ENCODE results near the gene COX8C. TPM values are rescaled to one million over a fixed set of nuclear protein-coding genes. Genes with fewer than 3 reads are reported as not detected.

COX8C gene
- total RNA-seq, 1 experiment from 2014 or later, result not detected

Other genes starting within 250 kb of the COX8C start
- 87.8 and 88.6 TPM in 2 replicates for gene ITPK1, start 231.3 kb upstream of the COX8C start, total RNA-seq (2021)
- gene MOAP1, start 162.3 kb upstream of the COX8C start, total RNA-seq (2021), result 9.2 and 9.3 TPM in 2 replicates
- gene LYSET, start 161.9 kb upstream of the COX8C start, total RNA-seq (2021), result 9.5 and 14.3 TPM in 2 replicates
- 6.4 and 9.3 TPM in 2 replicates for gene GON7, start 140.1 kb upstream of the COX8C start, total RNA-seq (2021)
- gene UBR7, start 139.9 kb upstream of the COX8C start, total RNA-seq (2021), result 9.3 and 14.3 TPM in 2 replicates
- 30.1 and 31.4 TPM in 2 replicates for gene BTBD7, start 14.1 kb upstream of the COX8C start, total RNA-seq (2021)
- gene UNC79, start 83.8 kb downstream of the COX8C start, total RNA-seq (2021), result 0.07 TPM in 1 of 2 replicates, not detected in the other